H54 (cell line): ENCODE results near the gene ST6GALNAC5.

Experiments used
- DNase-seq: peaks from one replicate; pipeline ENCODE4 v3.0.0; 2011; ENCODE audit warnings: low spot score, mixed read lengths; ENCODE audit not compliant: insufficient read length
- FAIRE-seq: peaks from 3 replicates; lab custom pipeline; 2011; peaks lifted over from hg19 to GRCh38; lab: Jason Lieb, UNC
- POLR2A ChIP-seq: IDR thresholded peaks from 2 replicates; pipeline ENCODE4 v1.6.1; 2011; ENCODE audit warnings: low read depth, mild to moderate bottlenecking, low read length

The ST6GALNAC5 gene

DNA sequence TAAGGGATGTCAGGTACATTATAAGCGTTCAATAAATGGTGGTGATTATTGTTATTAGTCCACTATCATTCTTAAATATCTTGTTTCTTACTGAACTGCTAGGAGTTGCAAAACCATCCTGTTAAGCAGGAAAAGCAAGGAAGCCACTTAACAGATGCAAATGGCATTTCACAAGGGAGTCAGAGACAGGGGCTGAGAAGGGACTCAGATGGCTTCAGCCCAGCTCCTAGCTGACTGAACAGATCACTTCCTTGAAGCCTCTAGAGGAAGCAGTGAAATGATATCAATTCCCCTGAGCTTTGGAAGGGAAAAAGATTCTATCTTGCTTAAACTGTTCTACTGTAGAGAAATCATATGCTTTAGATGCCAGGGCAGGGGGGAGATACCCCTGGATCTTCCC is 151.5 kb downstream of the ST6GALNAC5 start:
- no peak for TF ChIP-seq POLR2A
- FAIRE-seq: no peak
- no peak for DNase-seq

DNA sequence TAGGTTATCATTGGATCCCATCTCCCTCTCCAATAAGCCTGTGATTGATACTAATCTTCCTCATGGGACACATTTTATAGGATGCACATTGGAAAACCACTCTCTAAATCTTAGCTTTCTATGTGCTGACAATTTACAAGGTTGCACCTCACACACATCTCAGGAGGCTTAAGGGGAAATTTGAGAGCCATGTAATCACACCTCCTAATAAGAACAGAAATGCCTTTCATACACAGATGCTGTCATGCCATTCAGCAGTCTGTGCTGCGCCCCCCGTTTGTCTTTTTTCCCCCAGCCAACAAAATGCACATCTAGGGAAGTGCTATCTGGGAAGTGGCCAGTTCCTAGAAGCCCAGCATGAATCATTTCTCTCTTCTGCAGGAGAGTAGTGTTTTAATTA is 154.5 kb downstream of the ST6GALNAC5 start:
- DNase-seq (no peak), FAIRE-seq (no peak)
- no peak for TF ChIP-seq POLR2A

DNA sequence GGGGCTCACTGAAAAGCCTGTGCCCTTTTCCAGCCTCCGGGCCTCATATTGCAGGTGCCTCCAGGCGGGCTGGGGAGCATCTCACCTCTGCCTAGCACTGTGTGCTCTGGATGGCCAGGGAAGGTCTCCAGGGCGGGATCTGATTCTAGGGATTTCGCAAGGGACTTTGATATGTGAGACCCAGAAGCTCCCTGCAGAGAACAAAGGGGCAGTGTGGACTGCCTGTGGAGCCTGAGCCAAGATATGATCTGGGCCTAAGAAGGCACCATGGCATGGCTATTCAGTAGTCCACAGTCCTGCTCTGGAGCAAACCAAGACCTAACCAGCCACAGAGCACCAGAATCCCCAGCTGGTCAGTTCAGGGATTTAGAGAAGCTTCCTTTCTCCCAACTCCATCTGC is 157.2 kb downstream of the ST6GALNAC5 start:
- DNase-seq (no peak), FAIRE-seq (no peak)
- no peak for TF ChIP-seq POLR2A

DNA sequence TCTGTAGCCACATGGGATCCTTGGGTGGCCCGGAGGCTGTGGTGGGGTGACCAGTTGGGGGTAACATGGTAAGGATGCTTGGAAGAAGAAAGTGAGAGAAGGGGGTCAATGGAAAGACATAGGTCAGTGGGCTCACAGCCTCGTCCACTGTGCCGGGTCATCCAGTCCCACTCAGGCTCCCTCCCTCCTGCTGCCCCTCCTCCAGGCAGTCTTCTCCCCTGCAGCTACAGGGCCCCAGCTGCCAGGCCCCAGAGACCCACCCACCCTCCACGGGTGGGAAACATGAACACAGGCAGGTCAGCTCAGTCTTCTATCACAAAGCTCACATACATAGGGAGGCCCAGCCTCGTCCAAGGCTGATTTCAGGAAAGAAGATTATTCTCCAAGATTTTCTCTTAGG is 158.3 kb downstream of the ST6GALNAC5 start:
- FAIRE-seq (no peak), DNase-seq (no peak)
- no peak for TF ChIP-seq POLR2A

DNA sequence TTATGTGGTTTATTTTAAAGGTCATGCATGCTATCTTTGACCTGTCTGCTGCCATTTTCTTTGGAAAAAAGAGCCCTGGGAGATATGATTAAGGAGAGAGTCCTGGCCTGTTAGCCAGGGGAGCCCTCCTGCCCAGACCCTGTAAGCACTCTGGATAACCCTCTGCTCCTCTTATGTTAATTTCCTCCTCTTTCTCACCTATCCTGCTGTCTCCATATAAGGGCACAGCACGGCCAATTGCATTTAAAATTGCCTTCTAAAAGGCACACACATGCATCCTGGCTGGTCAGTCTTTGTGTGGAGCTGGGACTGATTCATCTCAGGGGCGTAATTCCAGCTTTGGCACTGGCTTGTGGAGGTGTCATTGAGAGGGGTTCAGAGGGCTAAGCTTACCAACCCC is 158.9 kb downstream of the ST6GALNAC5 start:
- FAIRE-seq (no peak), DNase-seq (no peak)
- no peak for TF ChIP-seq POLR2A

DNA sequence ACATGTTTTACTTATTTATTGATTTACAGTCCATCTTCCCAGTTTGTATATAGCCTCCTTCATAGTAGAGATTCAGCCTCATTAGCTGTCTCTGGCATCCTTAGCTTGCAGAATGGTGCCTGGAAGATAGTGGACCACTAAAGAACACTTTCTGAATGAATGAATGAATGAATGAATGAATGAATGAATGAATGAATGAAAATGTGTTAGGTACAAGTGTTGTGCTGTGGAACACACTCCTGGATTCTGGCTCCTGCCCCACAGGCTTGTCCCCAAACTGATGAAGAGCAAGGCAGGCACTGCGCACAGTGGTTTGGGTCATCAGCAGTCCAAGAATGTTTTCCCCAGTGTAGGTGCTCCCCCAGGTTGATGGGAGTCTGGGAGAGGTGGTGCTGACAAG is 159.4 kb downstream of the ST6GALNAC5 start:
- DNase-seq (no peak), FAIRE-seq (no peak)
- no peak for TF ChIP-seq POLR2A

DNA sequence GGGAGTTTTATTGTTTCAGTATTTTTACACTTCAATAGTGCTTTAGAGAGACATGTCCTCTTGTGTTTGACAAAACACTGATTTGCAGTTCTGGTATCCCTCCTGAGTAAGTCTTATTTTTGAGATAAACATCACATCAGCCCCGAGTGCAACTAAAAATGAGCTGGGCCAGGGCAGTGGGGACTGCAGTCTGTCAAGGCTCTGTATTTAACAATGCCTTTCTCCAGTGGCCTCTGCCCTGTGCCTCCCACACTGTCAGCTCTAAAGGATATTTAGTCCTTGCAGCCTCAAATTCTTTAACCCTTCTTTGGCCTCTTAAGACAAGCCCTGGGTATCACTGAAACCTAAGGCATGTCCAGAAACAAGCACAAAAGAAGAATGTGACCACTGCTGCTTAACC is 160.6 kb downstream of the ST6GALNAC5 start:
- no peak for FAIRE-seq

DNA sequence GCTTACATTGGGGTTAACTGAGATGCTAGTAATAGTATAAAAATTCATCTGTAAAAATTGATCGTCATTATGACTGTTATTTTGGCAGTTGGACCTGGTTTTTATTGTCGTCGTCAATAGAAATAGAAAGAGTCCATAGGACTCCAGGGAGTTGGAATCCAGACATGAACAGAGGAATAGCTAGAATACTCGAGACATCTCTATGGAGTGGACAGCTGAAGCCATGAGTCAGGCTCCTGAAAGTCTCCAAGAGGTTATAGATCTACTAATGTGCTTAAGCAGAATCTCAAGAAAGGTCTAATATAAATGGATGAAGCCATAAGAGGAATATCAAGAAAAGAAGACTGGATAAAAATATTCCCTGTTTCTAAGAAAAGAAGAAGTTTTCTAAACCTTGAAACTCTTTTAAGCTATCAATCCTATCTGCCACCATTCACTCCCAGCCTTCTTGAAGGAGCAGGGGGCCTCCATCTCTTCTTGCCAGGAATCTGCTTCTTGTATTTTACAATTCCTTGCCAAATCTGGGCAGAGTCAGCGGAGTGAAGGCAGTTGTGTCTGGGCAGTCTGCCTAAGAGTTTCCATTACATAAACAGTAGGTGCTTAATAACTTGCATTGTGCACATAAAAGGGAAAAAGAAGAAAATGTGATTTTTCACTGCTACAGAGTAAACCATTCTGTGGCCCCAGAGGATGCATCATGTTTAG is 163.3 kb downstream of the ST6GALNAC5 start:
- no peak for DNase-seq
- no peak for FAIRE-seq

More for the DNA sequence above, 160.6 kb downstream of the ST6GALNAC5 start:
- no peak for TF ChIP-seq POLR2A
- DNase-seq: no peak

DNA sequence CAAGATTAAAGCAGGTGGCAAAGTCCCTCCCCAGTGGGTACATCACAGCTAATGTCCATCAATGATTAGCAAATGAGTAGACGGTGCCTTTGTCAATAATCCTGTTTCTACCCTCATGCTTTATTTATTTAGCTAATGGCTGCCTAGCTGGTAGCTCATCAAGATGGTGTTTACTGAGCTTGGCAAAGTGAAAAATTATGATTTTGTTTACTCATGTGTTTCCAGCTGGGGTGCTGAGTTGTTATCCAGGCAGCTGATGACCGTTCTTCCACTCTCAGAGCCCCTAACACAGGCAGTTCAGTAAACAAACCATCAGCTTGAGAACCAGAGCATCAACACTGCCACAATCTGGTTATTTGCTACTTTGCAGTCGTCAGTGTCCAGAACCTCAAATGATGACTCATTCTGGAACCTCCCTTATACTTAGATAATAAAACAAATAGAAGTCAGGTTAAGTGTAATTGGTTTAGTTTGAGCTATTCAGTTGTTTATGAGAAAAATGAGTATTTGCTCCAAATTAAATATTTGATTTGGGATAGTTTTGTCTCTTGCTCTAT is 163.9 kb downstream of the ST6GALNAC5 start:
- DNase-seq (no peak), FAIRE-seq (peak; percentile 15)
- no peak for TF ChIP-seq POLR2A

More for the DNA sequence above, 163.3 kb downstream of the ST6GALNAC5 start:
- no peak for TF ChIP-seq POLR2A

DNA sequence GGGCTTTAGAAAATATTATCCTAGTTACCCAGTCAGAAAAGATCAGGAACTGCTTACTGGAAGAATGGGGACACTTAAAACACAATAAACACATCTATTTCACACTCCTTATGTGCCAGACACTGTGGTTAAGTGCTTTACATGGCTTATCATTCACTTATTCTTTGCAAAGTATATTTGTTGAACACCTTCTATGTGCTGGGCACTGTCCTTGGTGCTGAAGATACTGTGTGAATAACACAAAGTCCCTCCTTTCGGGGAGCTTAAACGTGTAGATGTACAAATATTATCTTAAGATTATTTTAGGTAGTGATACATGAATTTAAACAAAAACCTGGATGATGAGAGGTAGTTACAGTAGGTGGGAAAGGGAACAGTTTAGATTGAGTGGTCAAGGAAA is 169.3 kb downstream of the ST6GALNAC5 start:
- DNase-seq: no peak
- no peak for FAIRE-seq
- TF ChIP-seq POLR2A: no peak

DNA sequence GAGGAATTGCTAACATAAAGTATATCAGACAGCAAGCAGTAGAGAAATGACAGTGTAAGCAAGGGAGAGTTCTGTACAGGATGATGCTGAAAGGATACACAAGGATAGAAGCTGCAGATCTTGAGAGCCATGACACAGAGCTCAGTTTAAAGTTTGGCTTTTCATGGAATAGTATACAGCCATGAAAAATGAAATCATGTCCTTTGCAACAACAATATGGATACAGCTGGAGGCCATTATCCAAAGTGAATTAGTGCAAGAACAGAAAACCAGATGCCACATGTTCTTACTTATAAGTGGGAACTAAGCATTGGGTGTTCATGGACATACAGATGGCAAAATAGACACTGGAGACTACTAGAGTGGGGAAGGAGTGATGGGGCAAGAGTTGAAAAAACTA is 169.8 kb downstream of the ST6GALNAC5 start:
- DNase-seq (no peak), FAIRE-seq (no peak)
- TF ChIP-seq POLR2A: no peak

DNA sequence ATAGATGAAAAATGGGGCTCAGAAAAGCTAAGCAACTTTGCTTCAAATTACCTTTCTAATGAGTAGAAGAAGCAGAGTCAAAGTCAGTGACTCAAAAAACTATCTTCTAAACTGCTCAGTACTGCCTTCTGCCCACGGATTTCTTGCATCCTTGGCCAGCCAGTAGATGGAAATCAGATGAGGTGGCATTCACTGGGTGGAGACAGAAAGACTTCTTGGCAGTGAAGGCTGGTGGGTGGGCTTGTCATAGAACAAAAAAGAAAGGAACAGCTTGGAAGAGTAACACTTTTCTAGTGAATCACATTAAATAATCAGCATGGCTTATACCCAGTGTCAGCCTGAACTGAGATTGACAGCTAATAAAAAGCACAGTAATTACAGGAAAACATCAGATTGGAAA is 170.7 kb downstream of the ST6GALNAC5 start:
- FAIRE-seq (no peak), DNase-seq (no peak)
- no peak for TF ChIP-seq POLR2A

DNA sequence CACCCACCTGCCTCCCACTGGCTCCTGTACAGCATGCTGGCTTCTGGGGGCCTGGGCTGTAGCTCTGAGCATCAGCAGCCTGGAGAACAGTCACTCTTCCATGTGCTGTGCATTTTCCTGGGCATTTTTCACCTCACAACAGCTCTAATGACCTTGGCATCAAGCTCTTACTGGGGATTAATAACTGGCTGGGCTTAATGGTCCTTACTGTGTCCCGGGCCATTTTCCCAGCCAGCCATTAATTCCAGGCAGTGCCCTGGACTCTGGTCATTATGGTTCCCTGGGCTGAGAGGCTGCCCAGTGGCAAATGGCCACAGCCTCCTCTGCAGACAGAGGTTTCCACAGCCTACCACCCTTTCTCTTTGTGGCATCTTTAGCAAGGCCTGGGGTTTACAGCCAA is 171.8 kb downstream of the ST6GALNAC5 start:
- no peak for DNase-seq
- TF ChIP-seq POLR2A: no peak
- FAIRE-seq: no peak

DNA sequence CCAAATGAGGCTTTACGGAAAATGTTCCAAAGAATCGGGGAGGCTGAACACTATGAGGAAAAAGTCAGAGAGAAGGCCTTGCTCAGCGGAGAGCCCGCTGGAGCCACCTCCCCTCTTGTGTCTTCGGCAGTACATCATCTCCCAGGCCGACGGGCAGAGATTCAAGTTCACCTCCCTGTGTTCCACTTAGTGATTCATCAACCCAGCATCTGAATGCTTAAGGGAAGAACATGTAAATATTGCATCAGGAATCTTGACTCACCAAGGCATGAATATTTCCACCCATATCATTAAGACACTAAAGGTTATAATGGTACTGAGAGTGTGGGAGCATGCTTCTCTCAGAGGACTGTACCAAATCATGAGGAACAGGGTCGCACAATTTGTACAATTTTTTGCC is 172.5 kb downstream of the ST6GALNAC5 start:
- no peak for TF ChIP-seq POLR2A
- FAIRE-seq (peak; percentile 98), DNase-seq (peak; percentile 74)

DNA sequence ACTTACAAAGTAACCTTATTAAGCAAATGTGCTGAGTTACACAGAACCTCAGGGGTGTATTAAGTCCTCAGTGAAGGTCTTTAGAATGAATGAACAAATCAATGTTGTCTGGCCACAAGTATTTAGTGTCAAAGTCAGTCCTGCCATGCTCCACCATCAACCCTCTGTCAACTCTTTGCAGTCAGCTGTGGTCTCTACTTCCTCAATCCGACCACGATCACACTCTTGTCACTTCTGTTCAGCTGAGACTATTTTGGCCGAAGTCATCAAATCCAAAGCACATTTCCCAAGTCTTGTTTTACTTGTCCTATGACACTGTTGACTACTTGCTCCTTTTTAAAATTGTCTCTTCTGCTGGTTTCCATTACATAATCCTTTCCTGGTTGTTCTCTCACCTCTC is 173.5 kb downstream of the ST6GALNAC5 start:
- FAIRE-seq (no peak), DNase-seq (no peak)
- TF ChIP-seq POLR2A: no peak
